B cell (primary cell): ENCODE measurements around the gene HMGN4. TPM values are rescaled to one million over a fixed set of nuclear protein-coding genes. Genes with fewer than 3 reads are reported as not detected.
"Not testable (repeated sequence)": the region's sequence is repeated elsewhere in the genome, so short reads cannot be mapped to it uniquely, and the experiment has no call there.

Experiments
- ATAC-seq: fragments of 200-7000 bp; cut with Tn5 transposase; one replicate; pipeline ENCODE4 v1.10.0; 2021; ENCODE audit warnings: low read depth, mild to moderate bottlenecking, moderate number of reproducible peaks, moderate library complexity
- CTCF ChIA-PET: fragments of 350-600 bp; sonication (Branson Sonifier 250); formaldehyde crosslinking; loops from one replicate; lab custom pipeline; 2021; ENCODE audit warnings: antibody characterized with exemption, inconsistent platforms; lab: Charles Lee
- POLR2A ChIA-PET: fragments of 350-600 bp; sonication (Branson Sonifier 250); formaldehyde crosslinking; loops from one replicate; lab custom pipeline; 2021; ENCODE audit warnings: antibody characterized with exemption; lab: Charles Lee
- DNase-seq: peaks from one replicate; pipeline ENCODE4 v3.0.0; 2013
- H2AFZ ChIP-seq: 2 replicates; pipeline ENCODE4 v1.6.1; 2012; ENCODE audit warnings: mild to moderate bottlenecking, low read depth, low read length; ENCODE audit not compliant: insufficient read depth, poor library complexity, severe bottlenecking
- H3K27ac ChIP-seq, 2 donors: 1 replicate in 1 of 2; 2 replicates in 1 of 2; pipeline ENCODE4 v1.5.1; 2012 to 2013; ENCODE audit warnings: low read length in 2 of 2, mild to moderate bottlenecking in 2 of 2, moderate library complexity in 1 of 2
- H3K27me3 ChIP-seq, 4 experiments: fragments of 200-600 bp in 1 of 4; sonication (generic) in 1 of 4; replicated peaks in 1 of 4; 1 replicate in 2 of 4; 2 replicates in 2 of 4; pipeline versions ENCODE4 v1.6.1 to v1.7.0; 2013 to 2016; ENCODE audit warnings: low read length in 3 of 4, mild to moderate bottlenecking in 2 of 4, mixed read lengths in 1 of 4, moderate library complexity in 1 of 4; ENCODE audit not compliant: insufficient read depth in 4 of 4, control insufficient read depth in 3 of 4; ENCODE audit errors: control extremely low read depth in 1 of 4
- H3K36me3 ChIP-seq, 2 experiments: replicated peaks in 1 of 2; 1 replicate in 1 of 2; 2 replicates in 1 of 2; pipeline versions ENCODE4 v1.6.1 to v1.7.1; 2013; ENCODE audit warnings: low read length in 1 of 2; ENCODE audit not compliant: insufficient read depth in 2 of 2, control insufficient read depth in 1 of 2; ENCODE audit errors: control extremely low read depth in 1 of 2, extremely low read depth in 1 of 2
- H3K4me1 ChIP-seq, 2 donors: fragments of 200-600 bp in 1 of 2; sonication (generic) in 1 of 2; 1 replicate in 1 of 2; 2 replicates in 1 of 2; pipeline versions ENCODE4 v1.5.1 to v1.6.1; 2013 to 2017; ENCODE audit warnings: low read length in 2 of 2; ENCODE audit not compliant: control insufficient read depth in 2 of 2, insufficient read depth in 2 of 2
- H3K4me2 ChIP-seq: replicated peaks from 2 replicates; pipeline ENCODE3; 2012; ENCODE audit warnings: mild to moderate bottlenecking, low read depth, low read length; ENCODE audit not compliant: poor library complexity, severe bottlenecking
- H3K4me3 ChIP-seq, 5 experiments: fragments of 200-600 bp in 1 of 5; sonication (generic) in 1 of 5; 1 replicate in 3 of 5; 2 replicates in 2 of 5; pipeline versions ENCODE4 v1.5.1 to v1.7.0; 2011 to 2016; ENCODE audit warnings: low read length in 4 of 5, mild to moderate bottlenecking in 4 of 5, low read depth in 2 of 5, control low read depth in 1 of 5, moderate library complexity in 1 of 5; ENCODE audit not compliant: insufficient read depth in 1 of 5; ENCODE audit errors: control extremely low read depth in 1 of 5, extremely low read depth in 1 of 5
- H3K79me2 ChIP-seq: fragments of 200-600 bp; sonication (generic); one replicate; pipeline ENCODE4 v1.6.0; 2016; ENCODE audit warnings: low read length; ENCODE audit not compliant: control insufficient read depth, insufficient read depth
- H3K9ac ChIP-seq: fragments of 200-600 bp; sonication (generic); 2 replicates; pipeline ENCODE4 v1.6.1; 2017; ENCODE audit warnings: mild to moderate bottlenecking, low read length, moderate library complexity
- H3K9me3 ChIP-seq, 3 donors: one replicate each; pipeline versions ENCODE4 v1.6.1 to v1.7.1; 2013; ENCODE audit warnings: low read length in 2 of 3; ENCODE audit not compliant: control insufficient read depth in 2 of 3, insufficient read depth in 1 of 3; ENCODE audit errors: control extremely low read depth in 1 of 3
- H4K20me1 ChIP-seq: 2 replicates; pipeline ENCODE4 v1.6.0; 2012; ENCODE audit warnings: mild to moderate bottlenecking, low read length; ENCODE audit not compliant: insufficient read depth, control insufficient read depth, poor library complexity, severe bottlenecking
- H3K27ac Mint-ChIP-seq: one replicate; pipeline ENCODE4 v1.8.0; 2021; ENCODE audit warnings: mixed read lengths
- H3K27me3 Mint-ChIP-seq: one replicate; pipeline ENCODE4 v1.8.0; 2021; ENCODE audit warnings: mixed read lengths
- H3K4me1 Mint-ChIP-seq: one replicate; pipeline ENCODE4 v1.8.0; 2021; ENCODE audit warnings: mixed read lengths
- H3K4me3 Mint-ChIP-seq: one replicate; pipeline ENCODE4 v1.8.0; 2021; ENCODE audit warnings: mixed read lengths
- H3K9me3 Mint-ChIP-seq: one replicate; pipeline ENCODE4 v1.8.0; 2022; ENCODE audit warnings: mixed read lengths; ENCODE audit not compliant: insufficient read depth
- CTCF ChIP-seq: fragments of 200-600 bp; IDR thresholded peaks from one replicate; pipeline ENCODE4 v1.8.0; 2022; ENCODE audit warnings: antibody characterized with exemption, mild to moderate bottlenecking
- EZH2 ChIP-seq: IDR thresholded peaks from 2 replicates; pipeline ENCODE4 v1.6.1; 2012; ENCODE audit warnings: borderline replicate concordance, low read depth, mild to moderate bottlenecking, moderate library complexity, low read length; ENCODE audit not compliant: insufficient read depth, poor library complexity, severe bottlenecking
- WGBS: methylation state at CpG from one replicate; pipeline ENCODE4 v1.1.5; 2013; ENCODE audit warnings: missing lambda C conversion rate; ENCODE audit not compliant: insufficient coverage; 5-methylcytosine and 5-hydroxymethylcytosine counted together
- intact Hi-C: fragments of 100-400 bp; cut with micrococcal nuclease; formaldehyde crosslinking; loops from one replicate; pipeline ENCODE4 v1.10.0; 2022
- polyA plus RNA-seq: library from polyadenylated mRNA; depleted of rRNA; stranded (reverse); fragments of >200 nt; gene quantifications from 2 replicates; pipeline ENCODE4 v1.2.3, GENCODE V29; 2012
- total RNA-seq, 2 donors: library from RNA; stranded (reverse); fragments of 120-200 nt in 1 of 2; gene quantifications; 1 replicate in 1 of 2; 2 replicates in 1 of 2; pipeline versions ENCODE4 v1.2.3 to v1.2.4, GENCODE V29; 2013 to 2022

HMGN4 gene
- total and polyA plus RNA-seq, 2 donors (not counting 1 experiment from before 2014, with no cell fraction given): 37.7 to 81.1 TPM

- DNase-seq (no peak), ATAC-seq (no peak)
- Mint-ChIP-seq H3K4me1 (peaks cover 24% of the 10 kb centered on the region), H3K27ac (peak overlapping the region; percentile 20), H3K4me3 (no peak overlapping the region), H3K9me3 (no peaks in the 10 kb centered on the region), H3K27me3 (no peaks in the 10 kb centered on the region)
- 94% methylated on average over 6 of the region's 6 CpGs for WGBS
- ChIA-PET CTCF (interaction anchor here (0.7 to 1.8 kb wide), 3 partner anchors 182 to 204 kb away, joined by 3 to 5 read pairs (median 3); no protein-coding TSS in a partner anchor), POLR2A (no interaction called here)
- H3K36me3 ChIP-seq: peaks cover 0 to 15% of the 10 kb centered on the region in 2 experiments
- H3K4me1 ChIP-seq: peaks cover 0 to 8% of the 10 kb centered on the region in 2 donors
- no peak overlapping the region for H2AFZ ChIP-seq
- no peak overlapping the region for H3K27ac ChIP-seq
- H3K79me2 ChIP-seq: peaks cover 14% of the 10 kb centered on the region
- H4K20me1 ChIP-seq: no peaks in the 10 kb centered on the region
- H3K4me2 ChIP-seq: no peak overlapping the region
- no peaks in the 10 kb centered on the region for H3K27me3 ChIP-seq
- intact Hi-C loops: no loop called here
- H3K9ac ChIP-seq: no peak overlapping the region
- no peaks in the 10 kb centered on the region for H3K9me3 ChIP-seq
- TF ChIP-seq EZH2 (no peak), CTCF (no peak)
- H3K4me3 ChIP-seq: no peak overlapping the region
Observed at GRCh38 chr6:26545627-26546026, 7.5 kb downstream of the HMGN4 start.

- H3K9me3 Mint-ChIP-seq, H3K27ac Mint-ChIP-seq, H3K9me3 ChIP-seq, intact Hi-C loops, H2AFZ ChIP-seq, H3K9ac ChIP-seq, H3K27me3 Mint-ChIP-seq, H3K27ac ChIP-seq, H3K4me2 ChIP-seq, H3K4me3 ChIP-seq, ATAC-seq, H3K4me3 Mint-ChIP-seq, H3K79me2 ChIP-seq, H3K27me3 ChIP-seq, H4K20me1 ChIP-seq, DNase-seq: not testable (repeated sequence)
- CTCF ChIA-PET: interaction anchor here (1.3 to 1.5 kb wide), 2 partner anchors 10 to 15 kb away, joined by 3 to 4 read pairs; partner anchors contain the start of gene HMGN4
- H3K4me1 Mint-ChIP-seq: peaks cover 15% of the 10 kb centered on the region
- H3K4me1 ChIP-seq: peaks cover 3 to 20% of the 10 kb centered on the region in 2 donors
- WGBS: 96% methylated on average over 12 of the region's 18 CpGs
- H3K36me3 ChIP-seq: peaks cover 0 to 11% of the 10 kb centered on the region in 2 experiments
- POLR2A ChIA-PET: interaction anchor here (0.6 to 0.7 kb wide), 2 partner anchors 170 to 603 kb away, joined by 7 to 9 read pairs; no protein-coding TSS in a partner anchor
Observed at GRCh38 chr6:26547363-26547762, 9.2 kb downstream of the HMGN4 start.
